Mesothelial cell of epicardium (in vitro differentiated cells): ENCODE data around the gene CALB2. TPM values are rescaled to one million over a fixed set of nuclear protein-coding genes. Genes with fewer than 3 reads are reported as not detected.
A peak's percentile ranks its signal among the peaks of the same experiment; 100 is the strongest.

Experiments used
- DNase-seq, 2 experiments: peaks; one replicate each; pipeline ENCODE4 v3.0.0; 2021; ENCODE audit warnings: low spot score in 2 of 2; ENCODE audit not compliant: unreplicated experiment in 2 of 2
- H3K27ac Mint-ChIP-seq: 2 replicates; pipeline ENCODE4 v1.8.0; 2021; ENCODE audit warnings: mixed read lengths
- H3K27me3 Mint-ChIP-seq: 2 replicates; pipeline ENCODE4 v1.8.0; 2021; ENCODE audit warnings: low read depth, mixed read lengths
- H3K36me3 Mint-ChIP-seq: 2 replicates; pipeline ENCODE4 v1.8.0; 2021; ENCODE audit warnings: mixed read lengths
- H3K4me1 Mint-ChIP-seq: 2 replicates; pipeline ENCODE4 v1.8.0; 2021; ENCODE audit warnings: mixed read lengths
- H3K4me3 Mint-ChIP-seq: 2 replicates; pipeline ENCODE4 v1.8.0; 2021; ENCODE audit warnings: mild to moderate bottlenecking, moderate library complexity, mixed read lengths
- H3K9me3 Mint-ChIP-seq: 2 replicates; pipeline ENCODE4 v1.8.0; 2021; ENCODE audit warnings: mixed read lengths
- total RNA-seq: library from RNA; stranded (reverse); gene quantifications from 3 replicates; pipeline ENCODE4 v1.2.1, GENCODE V29; 2021
- TF ChIP-seq, protein P1 (sequence below): fragments of 200-600 bp; sonication (generic); IDR thresholded peaks from one replicate; pipeline ENCODE4 v1.5.0; 2021; ENCODE audit warnings: antibody characterized with exemption; ENCODE audit not compliant: unreplicated experiment

The CALB2 gene
- total RNA-seq, 1 donor from 2014 or later = 0.22 TPM

DNA sequence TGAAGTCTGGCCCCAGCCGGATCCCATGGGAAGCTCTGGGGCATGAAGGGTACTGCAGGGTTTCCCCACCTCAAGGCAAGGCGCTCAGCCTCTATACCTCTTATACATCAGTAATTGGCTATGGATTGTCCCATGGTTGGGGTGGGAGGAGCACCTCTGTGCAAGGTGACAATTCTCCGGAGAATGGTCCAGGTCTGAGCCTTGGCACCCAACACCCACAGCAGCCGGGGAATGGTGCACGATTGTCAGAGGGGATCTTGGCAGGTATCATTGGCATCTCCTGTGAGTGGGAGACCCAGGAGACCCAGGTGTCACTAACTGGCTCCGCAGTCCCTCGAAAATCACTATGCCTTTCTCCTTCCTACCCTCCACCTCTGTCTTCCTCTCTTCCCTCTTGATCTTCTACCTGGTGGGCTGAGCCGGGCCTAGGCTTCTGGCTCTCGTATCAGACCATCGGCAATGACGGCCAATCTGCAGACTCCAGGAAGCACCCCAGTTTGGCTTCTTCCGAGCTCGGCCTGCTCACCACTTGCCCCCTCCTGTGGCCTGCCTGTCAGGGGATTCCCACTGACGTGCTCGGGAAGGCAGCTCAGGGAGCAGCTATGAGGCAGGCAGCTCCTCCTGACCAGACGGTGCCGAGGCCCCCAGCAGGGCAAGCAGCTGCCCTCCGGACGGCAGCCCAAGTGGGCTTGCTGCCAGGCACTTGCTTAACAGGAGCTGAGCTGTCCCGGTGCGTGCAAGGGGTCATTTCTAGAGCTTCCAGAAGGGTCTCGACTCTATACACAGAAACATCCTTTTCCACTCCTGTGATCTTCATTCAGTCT is 10.0 kb upstream of the CALB2 start:
- Mint-ChIP-seq H3K4me3 (no peak overlapping the region), H3K27ac (no peak overlapping the region), H3K36me3 (no peaks in the 10 kb centered on the region), H3K9me3 (no peaks in the 10 kb centered on the region), H3K4me1 (no peaks in the 10 kb centered on the region), H3K27me3 (peaks cover 29% of the 10 kb centered on the region)
- peak in 1 of 2 experiments; percentile 30 for DNase-seq
- TF ChIP-seq, protein P1, sequence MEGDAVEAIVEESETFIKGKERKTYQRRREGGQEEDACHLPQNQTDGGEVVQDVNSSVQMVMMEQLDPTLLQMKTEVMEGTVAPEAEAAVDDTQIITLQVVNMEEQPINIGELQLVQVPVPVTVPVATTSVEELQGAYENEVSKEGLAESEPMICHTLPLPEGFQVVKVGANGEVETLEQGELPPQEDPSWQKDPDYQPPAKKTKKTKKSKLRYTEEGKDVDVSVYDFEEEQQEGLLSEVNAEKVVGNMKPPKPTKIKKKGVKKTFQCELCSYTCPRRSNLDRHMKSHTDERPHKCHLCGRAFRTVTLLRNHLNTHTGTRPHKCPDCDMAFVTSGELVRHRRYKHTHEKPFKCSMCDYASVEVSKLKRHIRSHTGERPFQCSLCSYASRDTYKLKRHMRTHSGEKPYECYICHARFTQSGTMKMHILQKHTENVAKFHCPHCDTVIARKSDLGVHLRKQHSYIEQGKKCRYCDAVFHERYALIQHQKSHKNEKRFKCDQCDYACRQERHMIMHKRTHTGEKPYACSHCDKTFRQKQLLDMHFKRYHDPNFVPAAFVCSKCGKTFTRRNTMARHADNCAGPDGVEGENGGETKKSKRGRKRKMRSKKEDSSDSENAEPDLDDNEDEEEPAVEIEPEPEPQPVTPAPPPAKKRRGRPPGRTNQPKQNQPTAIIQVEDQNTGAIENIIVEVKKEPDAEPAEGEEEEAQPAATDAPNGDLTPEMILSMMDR = no peak

DNA sequence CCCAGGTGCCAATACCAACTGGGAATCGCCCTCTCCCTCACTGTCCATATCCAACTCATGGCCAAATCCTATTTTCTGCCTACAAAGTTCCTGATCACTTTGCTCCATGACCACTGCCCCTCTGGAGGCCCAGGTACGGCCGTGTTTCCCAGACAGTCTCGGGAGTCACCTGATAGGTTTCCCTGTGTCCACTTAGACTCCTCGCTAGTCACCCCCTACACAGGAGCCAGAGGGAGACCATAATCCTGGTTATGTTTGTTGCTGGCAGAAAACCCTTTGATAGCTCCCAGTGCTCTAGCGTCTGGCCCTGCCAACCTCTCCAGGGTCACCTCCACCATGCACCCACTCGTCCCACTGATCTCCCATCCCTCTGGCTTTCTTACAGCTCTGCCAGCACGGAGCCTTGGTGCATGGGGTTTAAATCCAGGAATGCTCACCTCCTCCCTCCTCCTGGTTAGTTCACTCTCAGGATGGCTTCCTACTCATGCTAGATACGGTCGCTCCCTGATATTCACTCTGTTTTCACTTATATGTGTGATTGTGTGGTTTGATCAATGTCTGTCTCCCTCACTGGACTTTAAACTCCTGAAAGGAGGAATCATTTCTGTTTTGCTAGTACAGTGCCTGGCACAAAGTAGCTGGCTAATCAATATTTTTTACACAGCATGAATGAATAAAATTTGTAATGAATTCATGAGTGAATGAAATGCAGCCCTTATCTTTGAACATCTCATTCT is 7.5 kb upstream of the CALB2 start:
- no peak overlapping the region for H3K4me3 Mint-ChIP-seq
- no peaks in the 10 kb centered on the region for H3K36me3 Mint-ChIP-seq
- TF ChIP-seq, protein P1 = no peak
- H3K27ac Mint-ChIP-seq = no peak overlapping the region
- no peaks in the 10 kb centered on the region for H3K4me1 Mint-ChIP-seq
- H3K27me3 Mint-ChIP-seq = peaks cover 42% of the 10 kb centered on the region
- DNase-seq = peak in 1 of 2 experiments; percentile 7
- H3K9me3 Mint-ChIP-seq = no peaks in the 10 kb centered on the region

DNA sequence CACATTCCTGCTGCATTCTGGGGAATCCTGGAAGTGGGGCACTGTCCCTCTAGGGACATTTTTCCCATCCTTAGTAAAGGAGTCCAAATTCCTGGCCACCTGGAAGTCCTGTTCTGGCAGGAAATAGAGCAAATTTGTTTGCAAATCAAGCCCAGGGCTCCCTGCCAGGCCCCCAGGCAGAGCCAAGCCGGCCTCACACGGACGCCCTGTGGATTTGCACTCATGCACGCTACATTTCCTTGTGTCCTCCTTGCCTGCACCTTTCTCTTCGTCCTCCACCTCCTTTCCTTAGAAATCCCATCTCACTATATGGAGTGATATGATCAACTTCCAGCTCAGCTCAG is 7.0 kb upstream of the CALB2 start:
- Mint-ChIP-seq H3K36me3 (no peaks in the 10 kb centered on the region), H3K27me3 (peaks cover 44% of the 10 kb centered on the region), H3K4me1 (no peaks in the 10 kb centered on the region), H3K27ac (no peak overlapping the region), H3K4me3 (no peak overlapping the region), H3K9me3 (no peaks in the 10 kb centered on the region)
- DNase-seq = peak in 1 of 2 experiments; percentile 33
- TF ChIP-seq, protein P1 = no peak

DNA sequence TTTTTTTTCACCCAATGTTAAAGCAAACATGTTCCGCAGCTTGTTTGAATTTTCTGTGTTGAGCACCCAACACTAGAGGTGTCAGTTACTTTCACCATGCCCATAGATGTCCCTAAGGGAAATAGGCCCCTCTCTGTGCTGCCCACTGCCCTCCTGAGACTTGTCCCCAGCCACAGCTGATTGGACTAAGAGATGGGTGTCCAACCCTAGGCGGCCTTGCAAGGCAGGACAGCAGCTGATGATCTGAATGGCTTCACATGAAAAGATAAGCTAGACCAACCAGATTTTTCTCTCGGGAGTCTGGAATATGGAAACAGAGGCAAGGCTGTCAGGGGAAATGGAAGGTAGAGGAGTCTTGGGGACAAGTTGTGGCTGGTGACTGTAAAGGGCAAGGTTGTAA is 6.1 kb upstream of the CALB2 start:
- no peak for DNase-seq
- no peaks in the 10 kb centered on the region for H3K36me3 Mint-ChIP-seq
- TF ChIP-seq, protein P1 = no peak
- no peak overlapping the region for H3K4me3 Mint-ChIP-seq
- peaks cover 46% of the 10 kb centered on the region for H3K27me3 Mint-ChIP-seq
- no peak overlapping the region for H3K27ac Mint-ChIP-seq
- H3K9me3 Mint-ChIP-seq = no peaks in the 10 kb centered on the region
- H3K4me1 Mint-ChIP-seq = no peaks in the 10 kb centered on the region

DNA sequence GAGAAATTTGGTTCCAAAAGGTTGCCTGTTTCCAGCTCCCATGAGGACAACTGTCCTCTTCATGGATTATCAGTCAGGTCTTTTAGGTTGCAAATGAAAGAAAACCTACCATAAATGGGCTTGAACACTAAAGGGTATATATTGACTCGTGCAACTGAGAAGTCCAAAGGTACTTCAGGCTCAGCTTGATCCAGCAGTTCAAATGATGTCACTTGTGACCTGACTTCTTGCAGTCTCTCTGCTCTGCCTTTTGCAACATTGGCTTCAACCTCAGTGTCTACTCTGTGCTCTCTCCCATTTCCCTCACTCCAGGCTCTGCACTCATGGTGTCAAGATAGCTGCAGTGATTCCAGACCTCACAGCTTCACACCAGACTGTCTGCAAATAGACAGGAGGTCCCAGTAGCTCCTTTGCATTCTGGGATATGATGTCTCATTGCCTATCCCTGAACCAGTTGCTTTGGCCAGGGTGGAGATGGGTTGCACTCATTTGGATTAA is 5.5 kb upstream of the CALB2 start:
- TF ChIP-seq, protein P1 = no peak
- Mint-ChIP-seq H3K9me3 (no peaks in the 10 kb centered on the region), H3K4me3 (no peak overlapping the region), H3K4me1 (no peaks in the 10 kb centered on the region), H3K27me3 (peaks cover 48% of the 10 kb centered on the region), H3K36me3 (no peaks in the 10 kb centered on the region), H3K27ac (no peak overlapping the region)
- DNase-seq = peak in 1 of 2 experiments; percentile 10
